Osteocyte (in vitro differentiated cells): ENCODE data around the gene C2CD5. TPM values are rescaled to one million over a fixed set of nuclear protein-coding genes. Genes with fewer than 3 reads are reported as not detected.

Experiments
- DNase-seq: peaks from one replicate; pipeline ENCODE4 v3.0.0; 2021; ENCODE audit warnings: mixed read lengths; ENCODE audit not compliant: unreplicated experiment; ENCODE audit errors: extremely low spot score
- H3K27ac Mint-ChIP-seq: one replicate; pipeline ENCODE4 v1.8.0; 2021; ENCODE audit warnings: mild to moderate bottlenecking, mixed read lengths; ENCODE audit not compliant: unreplicated experiment
- H3K27me3 Mint-ChIP-seq: one replicate; pipeline ENCODE4 v1.8.0; 2021; ENCODE audit warnings: mixed read lengths; ENCODE audit not compliant: unreplicated experiment
- H3K36me3 Mint-ChIP-seq: one replicate; pipeline ENCODE4 v1.8.0; 2021; ENCODE audit warnings: mixed read lengths; ENCODE audit not compliant: unreplicated experiment
- H3K4me1 Mint-ChIP-seq: one replicate; pipeline ENCODE4 v1.8.0; 2021; ENCODE audit warnings: mixed read lengths; ENCODE audit not compliant: unreplicated experiment
- H3K4me3 Mint-ChIP-seq: one replicate; pipeline ENCODE4 v1.8.0; 2021; ENCODE audit warnings: mild to moderate bottlenecking, moderate library complexity, mixed read lengths; ENCODE audit not compliant: unreplicated experiment
- H3K9me3 Mint-ChIP-seq: one replicate; pipeline ENCODE4 v1.8.0; 2021; ENCODE audit warnings: mixed read lengths; ENCODE audit not compliant: unreplicated experiment
- CTCF ChIP-seq: fragments of 200-600 bp; sonication (generic); IDR thresholded peaks from 2 replicates; pipeline ENCODE4 v1.5.0; 2021; ENCODE audit warnings: antibody characterized with exemption, mild to moderate bottlenecking, moderate library complexity
- total RNA-seq: library from RNA; stranded (reverse); gene quantifications from 2 replicates; pipeline ENCODE4 v1.2.1, GENCODE V29; 2021

The C2CD5 gene
- total RNA-seq, 1 donor from 2014 or later: 38.6 TPM

GRCh38 chr12:22541496-22542155 is 2.7 kb downstream of the C2CD5 start:
- H3K27ac Mint-ChIP-seq: no peak overlapping the region
- H3K9me3 Mint-ChIP-seq: peaks cover 3% of the 10 kb centered on the region
- no peak overlapping the region for H3K4me3 Mint-ChIP-seq
- TF ChIP-seq CTCF: no peak
- no peak for DNase-seq
- H3K4me1 Mint-ChIP-seq: peaks cover 45% of the 10 kb centered on the region
- H3K36me3 Mint-ChIP-seq: peaks cover 16% of the 10 kb centered on the region
- H3K27me3 Mint-ChIP-seq: no peaks in the 10 kb centered on the region

- DNase-seq: no peak
- Mint-ChIP-seq H3K4me3 (no peak overlapping the region), H3K36me3 (peaks cover 15% of the 10 kb centered on the region), H3K9me3 (no peaks in the 10 kb centered on the region), H3K4me1 (peaks cover 46% of the 10 kb centered on the region), H3K27me3 (no peaks in the 10 kb centered on the region), H3K27ac (peak overlapping the region; percentile 8)
- no peak for TF ChIP-seq CTCF
These were observed 5.3 kb downstream of the C2CD5 start for GRCh38 chr12:22539055-22539454.

GRCh38 chr12:22538311-22538710 is 6.0 kb downstream of the C2CD5 start:
- Mint-ChIP-seq H3K36me3 (peaks cover 19% of the 10 kb centered on the region), H3K27ac (no peak overlapping the region), H3K4me1 (peaks cover 43% of the 10 kb centered on the region), H3K4me3 (no peak overlapping the region), H3K27me3 (no peaks in the 10 kb centered on the region), H3K9me3 (no peaks in the 10 kb centered on the region)
- DNase-seq: no peak
- TF ChIP-seq CTCF: no peak

- no peak for TF ChIP-seq CTCF
- Mint-ChIP-seq H3K27me3 (no peaks in the 10 kb centered on the region), H3K27ac (no peak overlapping the region), H3K4me1 (peaks cover 31% of the 10 kb centered on the region), H3K36me3 (peaks cover 30% of the 10 kb centered on the region), H3K4me3 (no peak overlapping the region), H3K9me3 (no peaks in the 10 kb centered on the region)
- no peak for DNase-seq
These were observed 7.3 kb downstream of the C2CD5 start for GRCh38 chr12:22536971-22537544.

GRCh38 chr12:22536346-22536945 is 7.9 kb downstream of the C2CD5 start:
- TF ChIP-seq CTCF: no peak
- Mint-ChIP-seq H3K4me1 (peaks cover 27% of the 10 kb centered on the region), H3K27ac (no peak overlapping the region), H3K27me3 (no peaks in the 10 kb centered on the region), H3K9me3 (peaks cover 4% of the 10 kb centered on the region), H3K36me3 (peaks cover 36% of the 10 kb centered on the region), H3K4me3 (no peak overlapping the region)
- no peak for DNase-seq
